ENCODE measurements around the gene FANCD2OS.
A peak's percentile ranks its signal among the peaks of the same experiment; 100 is the strongest.

Gene FANCD2OS

GRCh38 chr3:10116928-10117327 lies 8.9 kb upstream of the FANCD2OS start:
- no peak for TF ChIP-seq REST (IDR thresholded peaks at IDR 0.05; ENCODE audit: low read depth)
- TF ChIP-seq YY1 (IDR thresholded peaks at IDR 0.05; ENCODE audit: low read depth), result no peak
- TF ChIP-seq RAD21 (IDR thresholded peaks at IDR 0.05; ENCODE audit: low read depth), result no peak
- TF ChIP-seq TCF12 (IDR thresholded peaks at IDR 0.05; ENCODE audit: low read depth), result no peak
- no peak for TF ChIP-seq NFIC (IDR thresholded peaks at IDR 0.05)
- TF ChIP-seq CREB1 (IDR thresholded peaks at IDR 0.05; ENCODE audit: low read depth), result no peak
- no peak for TF ChIP-seq ZBTB7A (IDR thresholded peaks at IDR 0.05; ENCODE audit: low read depth)
- no peak for TF ChIP-seq TAF1 (IDR thresholded peaks at IDR 0.05; ENCODE audit: low read depth)
- no peak for TF ChIP-seq EP300 (IDR thresholded peaks at IDR 0.05; ENCODE audit: borderline replicate concordance)
- TF ChIP-seq FOXM1 (IDR thresholded peaks at IDR 0.05; ENCODE audit: borderline replicate concordance, low read depth), result no peak
- TF ChIP-seq EGR1 (IDR thresholded peaks at IDR 0.05), result no peak
- TF ChIP-seq CEBPB (IDR thresholded peaks at IDR 0.05), result no peak
- TF ChIP-seq MAX (IDR thresholded peaks at IDR 0.05), result no peak
- no peak for TF ChIP-seq USF1 (IDR thresholded peaks at IDR 0.05)
- no peak for TF ChIP-seq TEAD4 (IDR thresholded peaks at IDR 0.05)

GRCh38 chr3:10116138-10116460 lies 8.0 kb upstream of the FANCD2OS start:
- TF ChIP-seq FOXM1 (IDR thresholded peaks at IDR 0.05; ENCODE audit: borderline replicate concordance, low read depth), result no peak
- TF ChIP-seq TEAD4 (IDR thresholded peaks at IDR 0.05), result no peak
- TF ChIP-seq NFIC (IDR thresholded peaks at IDR 0.05), result no peak
- no peak for TF ChIP-seq USF1 (IDR thresholded peaks at IDR 0.05)
- no peak for TF ChIP-seq CREB1 (IDR thresholded peaks at IDR 0.05; ENCODE audit: low read depth)
- no peak for TF ChIP-seq RAD21 (IDR thresholded peaks at IDR 0.05; ENCODE audit: low read depth)
- TF ChIP-seq TAF1 (IDR thresholded peaks at IDR 0.05; ENCODE audit: low read depth), result no peak
- no peak for TF ChIP-seq MAX (IDR thresholded peaks at IDR 0.05)
- no peak for TF ChIP-seq EP300 (IDR thresholded peaks at IDR 0.05; ENCODE audit: borderline replicate concordance)
- TF ChIP-seq CEBPB (IDR thresholded peaks at IDR 0.05), result no peak
- TF ChIP-seq ZBTB7A (IDR thresholded peaks at IDR 0.05; ENCODE audit: low read depth), result no peak
- no peak for TF ChIP-seq EGR1 (IDR thresholded peaks at IDR 0.05)
- TF ChIP-seq REST (IDR thresholded peaks at IDR 0.05; ENCODE audit: low read depth), result no peak
- TF ChIP-seq YY1 (IDR thresholded peaks at IDR 0.05; ENCODE audit: low read depth), result no peak

GRCh38 chr3:10115326-10116137 lies 7.5 kb upstream of the FANCD2OS start, which contains the start of gene BRK1:
Gene BRK1, plus strand, starts transcription at chr3:10115675. Its CDS starts 27 bp downstream, at chr3:10115702.
- TF ChIP-seq TEAD4 (IDR thresholded peaks at IDR 0.05), result no peak; the same call in 1 of the 2 replicates
- no peak for TF ChIP-seq EP300 (IDR thresholded peaks at IDR 0.05; ENCODE audit: borderline replicate concordance)
- TF ChIP-seq NFIC (IDR thresholded peaks at IDR 0.05), result no peak
- peak; percentile 85 for TF ChIP-seq TAF1 (IDR thresholded peaks at IDR 0.05; ENCODE audit: low read depth)
- TF ChIP-seq YY1 (IDR thresholded peaks at IDR 0.05; ENCODE audit: low read depth), result peak; percentile 90
- TF ChIP-seq FOXM1 (IDR thresholded peaks at IDR 0.05; ENCODE audit: borderline replicate concordance, low read depth), result no peak
- peak; percentile 93 for TF ChIP-seq EGR1 (IDR thresholded peaks at IDR 0.05)
- no peak for TF ChIP-seq USF1 (IDR thresholded peaks at IDR 0.05)
- 0 out of 2 replicates have a peak, but pooled peaks have one; percentile 3 for TF ChIP-seq CEBPB (IDR thresholded peaks at IDR 0.05)
- TF ChIP-seq TCF12 (IDR thresholded peaks at IDR 0.05; ENCODE audit: low read depth), result 0 out of 2 replicates have a peak, but pooled peaks have one; percentile 40
- TF ChIP-seq REST (IDR thresholded peaks at IDR 0.05; ENCODE audit: low read depth), result no peak
- no peak for TF ChIP-seq ZBTB7A (IDR thresholded peaks at IDR 0.05; ENCODE audit: low read depth)
- peak; percentile 52; the same call in 1 of the 2 replicates for TF ChIP-seq CREB1 (IDR thresholded peaks at IDR 0.05; ENCODE audit: low read depth)
- no peak for TF ChIP-seq RAD21 (IDR thresholded peaks at IDR 0.05; ENCODE audit: low read depth)
- TF ChIP-seq MAX (IDR thresholded peaks at IDR 0.05), result peak; percentile 92

All from Ishikawa (cell line).